Upper lobe of left lung (tissue), 4 donors: ENCODE data around the gene CIAO2A.

ENCODE experiments used
- CTCF ChIP-seq, 6 experiments: fragments of 450-650 bp in 4 of 6; fragments of 200-600 bp in 2 of 6; sonication (generic) in 2 of 6; IDR thresholded peaks; one replicate each; pipeline ENCODE4 v1.5.1; 2016 to 2019; ENCODE audit warnings: antibody characterized with exemption in 6 of 6
- EP300 ChIP-seq, 4 donors: sonication (generic); formaldehyde crosslinking; IDR thresholded peaks; one replicate each; pipeline ENCODE4 v1.5.1; 2017; ENCODE audit warnings: antibody characterized with exemption in 4 of 4, control low read depth in 2 of 4
- POLR2A ChIP-seq, 4 donors: fragments of 450-650 bp; IDR thresholded peaks; one replicate each; pipeline ENCODE4 v1.5.1; 2016 to 2017; ENCODE audit warnings: antibody characterized with exemption in 4 of 4, mild to moderate bottlenecking in 2 of 4
- POLR2AphosphoS5 ChIP-seq, 2 donors: sonication (generic); formaldehyde crosslinking; IDR thresholded peaks; one replicate each; pipeline ENCODE4 v1.5.1; 2017; ENCODE audit warnings: antibody characterized with exemption in 2 of 2

GRCh38 chr15:64045774-64046420 lies 47.7 kb downstream of the CIAO2A start:
- TF ChIP-seq EP300 (IDR thresholded peaks at IDR 0.05), result no peak
- TF ChIP-seq CTCF (IDR thresholded peaks at IDR 0.05), result no peak
- no peak for TF ChIP-seq POLR2AphosphoS5 (IDR thresholded peaks at IDR 0.05)
- TF ChIP-seq POLR2A (IDR thresholded peaks at IDR 0.05), result no peak
